GM20000 (cell line): ENCODE results near the gene EPB41L3.

ENCODE experiments used
- DNase-seq: peaks from one replicate; pipeline ENCODE4 v3.0.0; 2012; ENCODE audit warnings: low spot score
- TF ChIP-seq, protein P1 (sequence below): IDR thresholded peaks from 2 replicates; pipeline ENCODE4 v1.5.1; 2012; ENCODE audit warnings: mild to moderate bottlenecking, control low read depth; ENCODE audit errors: extremely low read depth, missing control alignments

Gene EPB41L3

DNA sequence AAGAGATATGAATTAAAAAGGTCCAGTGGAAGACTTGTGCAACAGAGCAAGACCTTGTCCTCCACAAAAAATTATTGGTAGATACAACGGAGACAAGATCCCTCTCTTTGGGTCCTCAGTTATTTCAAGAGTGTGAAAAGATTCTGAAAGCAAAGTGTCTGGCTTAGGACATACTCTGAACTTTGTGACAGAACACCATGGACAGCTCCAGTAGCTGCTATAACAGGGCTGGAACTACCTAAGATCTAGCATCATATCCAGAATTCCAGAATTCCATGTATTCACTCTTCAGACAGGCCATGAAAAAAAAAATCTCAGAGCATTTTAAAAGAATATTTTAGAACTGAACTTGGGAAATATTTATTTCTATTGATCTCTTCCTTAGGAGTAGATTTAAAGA is 173.5 kb downstream of the EPB41L3 start:
- DNase-seq, result no peak
- TF ChIP-seq, protein P1, sequence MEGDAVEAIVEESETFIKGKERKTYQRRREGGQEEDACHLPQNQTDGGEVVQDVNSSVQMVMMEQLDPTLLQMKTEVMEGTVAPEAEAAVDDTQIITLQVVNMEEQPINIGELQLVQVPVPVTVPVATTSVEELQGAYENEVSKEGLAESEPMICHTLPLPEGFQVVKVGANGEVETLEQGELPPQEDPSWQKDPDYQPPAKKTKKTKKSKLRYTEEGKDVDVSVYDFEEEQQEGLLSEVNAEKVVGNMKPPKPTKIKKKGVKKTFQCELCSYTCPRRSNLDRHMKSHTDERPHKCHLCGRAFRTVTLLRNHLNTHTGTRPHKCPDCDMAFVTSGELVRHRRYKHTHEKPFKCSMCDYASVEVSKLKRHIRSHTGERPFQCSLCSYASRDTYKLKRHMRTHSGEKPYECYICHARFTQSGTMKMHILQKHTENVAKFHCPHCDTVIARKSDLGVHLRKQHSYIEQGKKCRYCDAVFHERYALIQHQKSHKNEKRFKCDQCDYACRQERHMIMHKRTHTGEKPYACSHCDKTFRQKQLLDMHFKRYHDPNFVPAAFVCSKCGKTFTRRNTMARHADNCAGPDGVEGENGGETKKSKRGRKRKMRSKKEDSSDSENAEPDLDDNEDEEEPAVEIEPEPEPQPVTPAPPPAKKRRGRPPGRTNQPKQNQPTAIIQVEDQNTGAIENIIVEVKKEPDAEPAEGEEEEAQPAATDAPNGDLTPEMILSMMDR, result no peak

DNA sequence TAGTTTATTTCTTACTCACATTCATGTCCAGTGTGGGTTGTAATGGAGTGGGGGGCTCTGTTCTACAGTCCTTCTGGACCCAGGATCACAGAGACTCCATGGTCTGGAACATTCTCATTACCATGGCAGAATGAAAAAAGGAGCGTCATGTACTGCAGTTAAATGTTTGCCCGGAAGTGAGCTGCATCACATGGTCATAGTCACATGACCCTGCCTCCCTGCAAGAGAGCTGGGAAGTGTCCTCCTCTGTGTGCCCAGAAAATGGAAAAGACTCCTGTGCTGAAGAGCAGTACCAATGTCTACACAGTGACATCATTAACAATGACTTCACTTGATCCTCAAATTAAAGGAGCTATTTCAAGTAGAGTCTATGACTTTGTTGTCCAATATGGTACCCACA is 174.3 kb downstream of the EPB41L3 start:
- TF ChIP-seq, protein P1, result no peak

DNA sequence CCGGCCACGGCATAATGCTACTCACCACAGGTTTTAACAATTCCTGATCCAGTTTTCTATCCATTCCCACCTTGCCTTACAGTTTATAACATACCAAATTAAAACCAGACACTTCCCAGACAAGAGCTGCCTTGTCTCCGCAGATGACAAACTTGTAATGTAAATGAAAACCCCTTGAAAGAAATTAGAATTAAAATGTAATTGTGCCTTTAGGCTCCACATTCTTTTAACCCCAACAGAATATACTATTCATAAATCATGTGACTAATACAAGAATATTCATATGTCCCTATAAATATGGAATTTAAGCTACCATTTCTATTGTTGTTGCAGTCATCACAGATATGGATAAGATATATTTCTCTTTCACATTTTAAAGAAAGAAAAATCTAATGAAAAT is 178.4 kb downstream of the EPB41L3 start:
- DNase-seq, result no peak
- TF ChIP-seq, protein P1, result no peak

More for the DNA sequence above, 174.3 kb downstream of the EPB41L3 start:
- no peak for DNase-seq

DNA sequence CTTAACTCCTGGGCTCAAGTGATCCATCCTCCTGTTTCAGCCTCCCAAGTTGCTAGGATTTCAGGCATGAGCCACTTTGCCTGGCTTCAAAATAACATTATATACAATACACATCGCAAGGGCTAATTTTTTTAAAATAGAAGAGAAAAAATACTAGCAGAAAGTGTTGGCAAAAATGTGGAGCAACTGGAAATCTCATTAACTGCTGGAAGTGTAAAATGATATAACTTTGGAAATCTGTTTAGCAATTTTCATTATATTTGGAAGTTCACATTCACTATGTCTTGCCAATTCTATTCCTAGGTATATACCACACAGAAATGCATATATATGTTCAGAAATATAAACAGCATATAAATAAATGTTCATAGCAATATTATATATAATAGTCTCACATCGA is 193.2 kb downstream of the EPB41L3 start:
- DNase-seq, result no peak
- TF ChIP-seq, protein P1, result no peak
